ENCODE measurements around the gene PHF19. TPM values are rescaled to one million over a fixed set of nuclear protein-coding genes. Genes with fewer than 3 reads are reported as not detected.

PHF19 gene
- polyA plus RNA-seq, 2 of the 4 experiments (the other 2 are of a cell fraction), result 50.7 to 102 TPM

GRCh38 chr9:120852240-120853010 is 24.6 kb downstream of the PHF19 start (continued):
- TF ChIP-seq REST (IDR thresholded peaks at IDR 0.05), result no peak

GRCh38 chr9:120851449-120851848 is 25.5 kb downstream of the PHF19 start:
- CTCF ChIA-PET, result interaction anchor here (1.8 kb wide), 1 partner anchor 19 kb away, joined by 5 read pairs; no protein-coding TSS in a partner anchor
- FAIRE-seq, result no peak
- 90% methylated on average over 1 of the region's 1 CpG for WGBS (ENCODE audit: missing lambda C conversion rate)

GRCh38 chr9:120850315-120850714 is 26.7 kb downstream of the PHF19 start:
- no peak for FAIRE-seq
- Histone ChIP-seq H3K4me1 (no peaks in the 10 kb centered on the region), H3K4me2 (no peak overlapping the region), H3K27ac (no peak overlapping the region), H3K9me3 (no peaks in the 10 kb centered on the region), H3K4me3 (no peak overlapping the region)
- ChIA-PET CTCF (interaction anchor here (0.8 kb wide), 1 partner anchor 54 kb away, joined by 3 read pairs; no protein-coding TSS in a partner anchor), POLR2A (interaction anchor here (0.7 kb wide), 1 partner anchor 67 kb away, joined by 7 read pairs; no protein-coding TSS in a partner anchor)
- 88% methylated on average over 3 of the region's 3 CpGs for WGBS (ENCODE audit: missing lambda C conversion rate)
- DNase-seq (ENCODE audit: low read depth in 1 of 2, low spot score in 1 of 2), result no peak
- no peak for ATAC-seq
- TF ChIP-seq JUNB (IDR thresholded peaks at IDR 0.05), result no peak
- TF ChIP-seq POLR2AphosphoS2 (conservative IDR thresholded peaks at IDR 0.05; ENCODE audit: low read length), result no peak
- no peak for TF ChIP-seq HEYL (CRISPR knock-in tag; IDR thresholded peaks at IDR 0.05)
- no peak for TF ChIP-seq FOSL2 (IDR thresholded peaks at IDR 0.05)
- no peak for TF ChIP-seq FOSL2 (CRISPR knock-in tag; IDR thresholded peaks at IDR 0.05)
- TF ChIP-seq HOXB13 (CRISPR knock-in tag; IDR thresholded peaks at IDR 0.05; ENCODE audit: low read depth), result no peak
- TF ChIP-seq ZFP36 (IDR thresholded peaks at IDR 0.05; ENCODE audit: borderline replicate concordance, partially characterized antibody), result no peak
- no peak for TF ChIP-seq ZSCAN20 (CRISPR knock-in tag; IDR thresholded peaks at IDR 0.05)
- TF ChIP-seq MAFK (IDR thresholded peaks at IDR 0.05; ENCODE audit: partially characterized antibody), result no peak
- no peak for TF ChIP-seq FOXS1 (CRISPR knock-in tag; IDR thresholded peaks at IDR 0.05)
- no peak for TF ChIP-seq CHD2 (IDR thresholded peaks at IDR 0.05; ENCODE audit: low read length, partially characterized antibody)
- no peak for TF ChIP-seq ESRRA (IDR thresholded peaks at IDR 0.05; ENCODE audit: borderline replicate concordance, low read length)
- TF ChIP-seq HOXA7 (CRISPR knock-in tag; IDR thresholded peaks at IDR 0.05), result no peak
- TF ChIP-seq HOXB5 (CRISPR knock-in tag; IDR thresholded peaks at IDR 0.05), result no peak
- TF ChIP-seq ZNF302 (CRISPR knock-in tag; IDR thresholded peaks at IDR 0.05), result no peak
- TF ChIP-seq CTCF (IDR thresholded peaks at IDR 0.05), result no peak
- TF ChIP-seq EHF (CRISPR knock-in tag; IDR thresholded peaks at IDR 0.05), result no peak
- TF ChIP-seq TFCP2L1 (CRISPR knock-in tag; IDR thresholded peaks at IDR 0.05), result no peak
- no peak for TF ChIP-seq MAX (IDR thresholded peaks at IDR 0.05)

More at GRCh38 chr9:120851449-120851848, 25.5 kb downstream of the PHF19 start:
- Histone ChIP-seq H3K4me3 (no peak overlapping the region), H3K4me2 (no peak overlapping the region), H3K9me3 (no peaks in the 10 kb centered on the region), H3K27ac (no peak overlapping the region), H3K4me1 (no peaks in the 10 kb centered on the region)
- POLR2A ChIA-PET, result interaction anchor here (0.7 kb wide), 2 partner anchors 68 to 78 kb away, joined by 3 read pairs; no protein-coding TSS in a partner anchor
- DNase-seq (ENCODE audit: low read depth in 1 of 2, low spot score in 1 of 2) (no peak), ATAC-seq (peak in 1 of 2 experiments; percentile 11; a peak in 3 of 6 replicates)
- TF ChIP-seq HMGXB4 (CRISPR knock-in tag; IDR thresholded peaks at IDR 0.05; ENCODE audit: borderline replicate concordance) (no peak), EP300 (IDR thresholded peaks at IDR 0.05) (no peak), EHF (CRISPR knock-in tag; IDR thresholded peaks at IDR 0.05) (no peak), POLR2A (IDR thresholded peaks at IDR 0.05; ENCODE audit: low read length) (no peak), FOSL2 (IDR thresholded peaks at IDR 0.05) (no peak), FOSL2 (CRISPR knock-in tag; IDR thresholded peaks at IDR 0.05) (no peak), HOXB13 (CRISPR knock-in tag; IDR thresholded peaks at IDR 0.05; ENCODE audit: low read depth) (no peak), JUN (IDR thresholded peaks at IDR 0.05) (no peak), GATA3 (IDR thresholded peaks at IDR 0.05; ENCODE audit: borderline replicate concordance) (no peak), ZC3H11A (IDR thresholded peaks at IDR 0.05) (no peak), KDM1A (IDR thresholded peaks at IDR 0.05; ENCODE audit: low read depth) (no peak), KDM5A (IDR thresholded peaks at IDR 0.05) (no peak), SREBF2 (IDR thresholded peaks at IDR 0.05) (no peak)
